Body of pancreas (tissue), 4 donors: Measurements from ENCODE around the gene NOL9.

Experiments used
- CTCF ChIP-seq, 7 experiments: fragments of 450-650 bp in 4 of 7; fragments of 200-600 bp in 3 of 7; sonication (generic) in 3 of 7; IDR thresholded peaks; one replicate each; pipeline ENCODE4 v1.5.1; 2016 to 2019; ENCODE audit warnings: antibody characterized with exemption in 7 of 7
- POLR2A ChIP-seq, 3 donors: fragments of 450-650 bp; IDR thresholded peaks; one replicate each; pipeline ENCODE4 v1.6.1; 2016; ENCODE audit warnings: antibody characterized with exemption in 3 of 3, mild to moderate bottlenecking in 2 of 3

- no peak for TF ChIP-seq CTCF (IDR thresholded peaks at IDR 0.05)
- no peak for TF ChIP-seq POLR2A (IDR thresholded peaks at IDR 0.05)
Observed at GRCh38 chr1:6570100-6570499, 15.8 kb upstream of the NOL9 start.
